ENCODE data around the gene ADAP2. TPM values are rescaled to one million over a fixed set of nuclear protein-coding genes. Genes with fewer than 3 reads are reported as not detected.
"Not testable (repeated sequence)": the region's sequence is repeated elsewhere in the genome, so short reads cannot be mapped to it uniquely, and the experiment has no call there.

The ADAP2 gene
- total RNA-seq, 1 experiment from 2014 or later: 2.2 TPM

GRCh38 chr17:30905742-30906100 is 16.0 kb upstream of the ADAP2 start:
- Mint-ChIP-seq H3K4me1 (ENCODE audit: insufficient read depth, unreplicated experiment) (peaks cover 20% of the 10 kb centered on the region), H3K4me3 (ENCODE audit: unreplicated experiment) (peak overlapping the region; percentile 95), H3K27me3 (ENCODE audit: insufficient read depth, unreplicated experiment) (no peaks in the 10 kb centered on the region), H3K9me3 (ENCODE audit: unreplicated experiment) (no peaks in the 10 kb centered on the region), H3K27ac (ENCODE audit: low read depth, unreplicated experiment) (peak overlapping the region; percentile 98), H3K36me3 (ENCODE audit: insufficient read depth, unreplicated experiment) (peaks cover 41% of the 10 kb centered on the region)
- ChIA-PET POLR2A (interaction anchor here (0.7 to 4.9 kb wide), 7 partner anchors 10 to 103 kb away, joined by 3 to 94 read pairs (median 7); partner anchors contain the start of genes ATAD5 and RNF135), CTCF (interaction anchor here (0.9 kb wide), 1 partner anchor 11 kb away, joined by 4 read pairs; no protein-coding TSS in a partner anchor)
- DNase-seq (ENCODE audit: unreplicated experiment): no peak
- intact Hi-C loops (cut with micrococcal nuclease): loop anchor here (1.0 to 2.0 kb wide), 3 partner anchors 66 to 311 kb away; partner anchors contain the start of gene RNF135
- TF ChIP-seq, protein P1, sequence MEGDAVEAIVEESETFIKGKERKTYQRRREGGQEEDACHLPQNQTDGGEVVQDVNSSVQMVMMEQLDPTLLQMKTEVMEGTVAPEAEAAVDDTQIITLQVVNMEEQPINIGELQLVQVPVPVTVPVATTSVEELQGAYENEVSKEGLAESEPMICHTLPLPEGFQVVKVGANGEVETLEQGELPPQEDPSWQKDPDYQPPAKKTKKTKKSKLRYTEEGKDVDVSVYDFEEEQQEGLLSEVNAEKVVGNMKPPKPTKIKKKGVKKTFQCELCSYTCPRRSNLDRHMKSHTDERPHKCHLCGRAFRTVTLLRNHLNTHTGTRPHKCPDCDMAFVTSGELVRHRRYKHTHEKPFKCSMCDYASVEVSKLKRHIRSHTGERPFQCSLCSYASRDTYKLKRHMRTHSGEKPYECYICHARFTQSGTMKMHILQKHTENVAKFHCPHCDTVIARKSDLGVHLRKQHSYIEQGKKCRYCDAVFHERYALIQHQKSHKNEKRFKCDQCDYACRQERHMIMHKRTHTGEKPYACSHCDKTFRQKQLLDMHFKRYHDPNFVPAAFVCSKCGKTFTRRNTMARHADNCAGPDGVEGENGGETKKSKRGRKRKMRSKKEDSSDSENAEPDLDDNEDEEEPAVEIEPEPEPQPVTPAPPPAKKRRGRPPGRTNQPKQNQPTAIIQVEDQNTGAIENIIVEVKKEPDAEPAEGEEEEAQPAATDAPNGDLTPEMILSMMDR (IDR thresholded peaks at IDR 0.05; ENCODE audit: unreplicated experiment): no peak
- TSS peak; percentile 65 for BruUV-seq (replicated peaks)

GRCh38 chr17:30906101-30906911 is 15.4 kb upstream of the ADAP2 start, which contains the start of gene TEFM:
TSS of gene TEFM (minus strand) at chr17:30906238. CDS start at chr17:30906198, 40 bp downstream.
- intact Hi-C loops (cut with micrococcal nuclease): loop anchor here (1.0 to 2.0 kb wide), 3 partner anchors 65 to 310 kb away; partner anchors contain the start of gene RNF135
- BruUV-seq (replicated peaks): TSS peak; percentile 71
- Mint-ChIP-seq H3K27ac (ENCODE audit: low read depth, unreplicated experiment) (peak within 1 kb of the TSS; percentile 98), H3K4me1 (ENCODE audit: insufficient read depth, unreplicated experiment) (peaks cover 19% of the 10 kb centered on the region), H3K9me3 (ENCODE audit: unreplicated experiment) (no peaks in the 10 kb centered on the region), H3K36me3 (ENCODE audit: insufficient read depth, unreplicated experiment) (peaks cover 35% of the 10 kb centered on the region), H3K27me3 (ENCODE audit: insufficient read depth, unreplicated experiment) (no peaks in the 10 kb centered on the region), H3K4me3 (ENCODE audit: unreplicated experiment) (peak within 1 kb of the TSS; percentile 95)
- CTCF ChIA-PET: interaction anchor here (0.9 to 1.0 kb wide), 2 partner anchors 72 to 309 kb away, joined by 3 read pairs; no protein-coding TSS in a partner anchor
- peak; percentile 90 for DNase-seq (ENCODE audit: unreplicated experiment)
- POLR2A ChIA-PET: interaction anchor here (0.5 to 4.9 kb wide), 19 partner anchors 9 to 897 kb away, joined by 3 to 94 read pairs (median 4); partner anchors contain the start of genes ATAD5 and RNF135
- TF ChIP-seq, protein P1 (IDR thresholded peaks at IDR 0.05; ENCODE audit: unreplicated experiment): no peak

DNA sequence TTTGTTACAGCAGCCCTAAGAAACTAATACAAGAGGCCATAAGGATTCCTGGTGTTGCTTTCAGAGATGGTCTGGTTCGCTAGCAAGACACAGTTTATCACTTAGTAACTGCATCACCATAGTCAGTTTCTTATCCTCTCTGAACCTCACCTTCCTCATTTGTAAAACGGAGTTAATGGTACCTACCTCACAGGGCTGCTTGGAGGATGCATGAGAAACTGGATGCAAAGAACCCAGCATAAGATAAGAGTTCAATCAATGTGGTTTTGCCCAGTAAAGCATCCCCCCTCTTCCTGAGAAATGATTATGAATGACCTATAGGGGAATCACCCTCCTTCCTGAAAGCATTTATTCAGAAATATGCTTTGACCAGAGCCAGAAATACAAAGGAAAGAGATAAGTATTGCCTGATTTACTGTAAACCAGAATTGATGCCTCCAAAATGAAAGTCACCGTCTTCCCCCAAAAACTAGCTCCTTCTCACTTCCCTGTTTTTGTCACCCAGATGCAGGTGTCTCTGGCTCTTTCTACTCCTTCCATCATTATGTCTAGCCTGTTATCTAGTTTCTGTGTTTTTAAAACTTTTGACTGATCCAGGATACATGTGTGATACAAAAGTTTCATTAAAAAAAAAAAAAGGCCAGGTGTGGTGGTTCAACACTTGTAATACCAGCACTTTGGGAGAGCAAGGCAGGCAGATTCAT is 12.9 kb upstream of the ADAP2 start:
- H3K9me3 Mint-ChIP-seq (ENCODE audit: unreplicated experiment): no peaks in the 10 kb centered on the region
- intact Hi-C loops (cut with micrococcal nuclease): no loop called here

GRCh38 chr17:30910151-30910550 is 11.6 kb upstream of the ADAP2 start:
- BruUV-seq (replicated peaks); H3K9me3 Mint-ChIP-seq (ENCODE audit: unreplicated experiment): not testable (repeated sequence)
- CTCF ChIA-PET: interaction anchor here (0.6 kb wide), 2 partner anchors 9 to 1470 kb away, joined by 3 read pairs; no protein-coding TSS in a partner anchor

More for the DNA sequence above, 12.9 kb upstream of the ADAP2 start:
- DNase-seq (ENCODE audit: unreplicated experiment): no peak
- H3K4me1 Mint-ChIP-seq (ENCODE audit: insufficient read depth, unreplicated experiment): peaks cover 13% of the 10 kb centered on the region
- TF ChIP-seq, protein P1 (IDR thresholded peaks at IDR 0.05; ENCODE audit: unreplicated experiment): no peak
- no peak overlapping the region for H3K4me3 Mint-ChIP-seq (ENCODE audit: unreplicated experiment)
- no peak overlapping the region for H3K27ac Mint-ChIP-seq (ENCODE audit: low read depth, unreplicated experiment)
- peaks cover 9% of the 10 kb centered on the region for H3K36me3 Mint-ChIP-seq (ENCODE audit: insufficient read depth, unreplicated experiment)
- ChIA-PET POLR2A (interaction anchor here (0.7 to 1.4 kb wide), 2 partner anchors 37 to 62 kb away, joined by 3 to 5 read pairs; partner anchors contain the start of gene RNF135), CTCF (no interaction called here)
- no peaks in the 10 kb centered on the region for H3K27me3 Mint-ChIP-seq (ENCODE audit: insufficient read depth, unreplicated experiment)
- no TSS peak for BruUV-seq (replicated peaks)

More at GRCh38 chr17:30910151-30910550, 11.6 kb upstream of the ADAP2 start:
- DNase-seq (ENCODE audit: unreplicated experiment); intact Hi-C loops (cut with micrococcal nuclease); H3K4me3 Mint-ChIP-seq (ENCODE audit: unreplicated experiment); H3K36me3 Mint-ChIP-seq (ENCODE audit: insufficient read depth, unreplicated experiment); H3K27ac Mint-ChIP-seq (ENCODE audit: low read depth, unreplicated experiment); H3K27me3 Mint-ChIP-seq (ENCODE audit: insufficient read depth, unreplicated experiment): not testable (repeated sequence)
- POLR2A ChIA-PET: interaction anchor here (0.6 to 1.4 kb wide), 2 partner anchors 61 to 193 kb away, joined by 3 to 5 read pairs; partner anchors contain the start of gene RNF135
- peaks cover 13% of the 10 kb centered on the region for H3K4me1 Mint-ChIP-seq (ENCODE audit: insufficient read depth, unreplicated experiment)

Data from MCF 10A (cell line).